Caki2 (cell line): ENCODE measurements around the gene ITIH6. TPM values are rescaled to one million over a fixed set of nuclear protein-coding genes. Genes with fewer than 3 reads are reported as not detected.
A peak's percentile ranks its signal among the peaks of the same experiment; 100 is the strongest.
"Not testable (repeated sequence)": the region's sequence is repeated elsewhere in the genome, so short reads cannot be mapped to it uniquely, and the experiment has no call there.

Experiments used
- DNase-seq: peaks from one replicate; pipeline ENCODE4 v3.0.0-alpha.2; 2015; ENCODE audit warnings: low read depth
- in situ Hi-C: cut with HindIII; loops from 2 replicates; pipeline ENCODE4 v1.10.0; 2016; ENCODE audit warnings: low sequenced_read_pairs, low pct_unique_long_range_greater_than_20kb, mixed read lengths
- total RNA-seq: library from RNA; depleted of rRNA; stranded (reverse); fragments of >200 nt; shearing (Covaris generic); gene quantifications from 2 replicates; pipeline ENCODE4 v1.2.3, GENCODE V29; 2014; ENCODE audit warnings: low replicate concordance

ITIH6 gene
- total RNA-seq, 1 experiment from 2014 or later = not detected

DNA sequence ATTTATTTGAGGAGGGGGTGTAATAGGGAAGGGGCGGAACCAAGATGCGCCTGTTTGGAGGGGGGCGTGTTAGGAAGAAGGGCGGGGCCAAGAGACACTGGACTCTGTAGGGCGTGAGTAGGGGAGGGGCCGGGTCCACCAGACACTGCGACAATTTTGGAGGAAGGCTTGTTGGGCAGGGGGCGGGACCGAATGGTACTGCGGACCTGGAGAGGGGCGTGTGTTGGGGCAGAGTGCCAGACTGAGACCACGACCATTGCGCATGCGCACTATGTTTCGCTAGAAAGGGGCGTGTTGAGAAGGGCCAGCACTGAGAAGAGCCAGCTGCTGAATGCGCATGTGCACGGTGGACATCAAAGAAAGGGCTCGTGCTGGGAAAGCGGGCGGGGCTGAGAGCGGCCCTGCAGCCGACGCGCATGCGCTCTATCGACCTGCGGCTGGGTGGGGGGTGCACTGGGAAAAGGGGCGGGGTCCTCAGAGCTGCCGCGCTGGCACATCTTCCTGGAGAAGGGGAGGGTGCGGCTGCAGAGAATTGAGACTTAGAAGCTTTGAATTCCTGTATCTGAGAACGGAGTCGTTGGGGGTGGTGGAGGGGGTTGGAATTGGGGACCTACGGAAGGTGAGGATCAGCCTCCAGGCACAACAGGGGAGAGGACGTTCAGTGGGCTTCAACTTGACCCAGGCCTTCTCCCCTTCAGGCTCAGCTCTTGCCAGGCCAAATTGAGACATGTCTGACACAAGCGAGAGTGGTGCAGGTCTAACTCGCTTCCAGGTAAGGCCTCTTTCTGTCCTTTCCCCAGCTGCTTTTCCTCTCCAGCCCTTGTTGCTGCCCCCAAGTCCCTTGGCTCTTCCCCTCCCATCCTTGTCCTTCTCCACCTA, 10.8 kb upstream of the ITIH6 start:
- peak; percentile 94 for DNase-seq
- in situ Hi-C loops = no loop called here

DNA sequence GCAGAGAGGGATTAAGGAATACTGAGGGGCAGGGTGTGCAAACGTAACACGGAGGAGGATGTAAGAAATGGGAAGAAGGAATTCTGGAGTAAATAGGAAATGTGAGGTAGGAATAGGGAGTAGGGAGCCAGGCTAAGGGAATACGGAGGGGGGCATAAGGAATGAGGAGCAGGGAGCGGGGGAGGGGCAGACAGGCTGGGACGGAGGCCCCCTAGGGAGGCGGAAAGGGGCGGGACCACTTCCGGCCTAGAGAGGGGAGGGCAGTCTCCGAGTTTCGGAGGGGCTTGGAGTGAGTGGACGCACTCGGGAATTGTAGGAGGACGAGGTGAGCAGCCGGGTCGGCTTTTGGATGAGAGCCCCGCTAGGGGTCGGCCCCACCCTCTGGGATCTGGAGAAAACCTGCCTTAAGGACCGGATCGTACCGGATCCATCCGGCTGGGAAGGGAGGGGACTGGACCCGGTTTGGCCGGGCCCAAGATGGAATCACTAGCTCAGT, 10.1 kb upstream of the ITIH6 start:
- no peak for DNase-seq
- in situ Hi-C loops = no loop called here

DNA sequence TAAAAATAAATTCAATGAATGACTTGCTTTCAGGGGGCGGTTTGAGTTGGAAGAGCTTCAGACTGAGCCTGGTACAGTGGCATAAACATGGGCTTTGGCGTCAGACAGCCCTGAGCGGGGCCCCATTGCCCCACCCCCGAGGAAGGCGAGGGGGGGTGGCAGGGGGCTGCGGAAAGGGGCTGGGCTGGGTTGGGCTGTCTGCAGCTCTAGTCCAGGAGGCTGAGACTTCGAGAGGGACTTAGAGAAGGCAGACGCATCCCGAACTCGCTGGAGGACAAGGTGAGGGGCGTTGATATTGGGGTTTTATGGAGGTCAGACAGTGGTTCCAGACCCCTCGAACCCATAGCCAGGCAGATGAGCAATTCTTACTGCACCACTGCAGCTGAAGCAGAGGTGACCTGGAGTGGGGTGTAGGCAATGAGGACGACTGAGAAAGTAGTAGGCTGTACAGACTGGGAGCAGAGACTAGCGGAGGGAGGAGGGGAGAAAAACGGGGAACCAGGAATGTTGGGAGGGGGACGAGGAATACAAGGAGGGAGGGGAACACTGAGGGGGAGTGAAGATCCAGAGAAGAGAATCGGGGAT, 9.6 kb upstream of the ITIH6 start, which contains the start of gene MAGED2:
Gene MAGED2, plus strand, starts transcription at position 222 of the 585 bp plus-strand sequence. CDS start 1,587 bp downstream, outside the sequence.
- in situ Hi-C loops = no loop called here
- DNase-seq = peak; percentile 6

DNA sequence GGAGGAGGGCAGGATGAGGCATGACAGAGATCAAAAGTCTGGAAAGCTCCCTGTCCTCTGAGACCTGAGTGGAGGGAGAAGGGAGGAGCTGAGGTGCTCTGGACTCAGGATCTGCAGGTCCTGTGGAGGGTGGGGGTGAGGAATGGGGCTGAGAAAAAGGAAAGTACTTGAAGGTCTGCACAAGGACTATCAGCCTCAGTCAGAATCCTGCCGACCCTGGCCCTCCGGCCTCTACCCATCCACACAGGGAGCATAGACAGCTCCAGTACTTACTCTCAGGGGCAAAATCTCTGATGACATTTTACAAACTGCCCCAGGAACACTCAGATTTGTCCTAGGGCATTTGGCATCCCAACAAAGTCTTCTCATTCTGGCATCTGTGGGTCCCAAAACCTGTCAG, 991 bp upstream of the ITIH6 start:
- DNase-seq = no peak
- in situ Hi-C loops = no loop called here

DNA sequence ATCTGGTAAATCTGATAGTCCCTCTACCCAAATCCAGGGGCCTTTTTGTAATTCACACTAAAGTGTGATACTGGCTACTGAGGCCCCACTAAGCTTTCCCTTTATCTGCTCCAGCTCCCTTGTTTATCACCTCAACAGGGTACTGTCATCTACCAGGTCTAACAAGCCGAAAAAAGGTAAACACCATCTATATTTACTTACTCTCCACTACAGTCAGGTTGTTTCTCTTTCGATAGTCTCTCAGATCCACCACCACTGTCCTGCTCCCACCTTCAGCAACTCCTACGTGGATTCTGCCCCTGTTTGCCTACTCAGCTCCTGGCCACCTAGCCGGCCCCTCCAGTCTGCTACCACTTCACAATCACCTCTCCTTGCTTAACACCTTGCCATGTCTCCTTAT, 3.3 kb downstream of the ITIH6 start:
- no peak for DNase-seq
- in situ Hi-C loops = no loop called here

DNA sequence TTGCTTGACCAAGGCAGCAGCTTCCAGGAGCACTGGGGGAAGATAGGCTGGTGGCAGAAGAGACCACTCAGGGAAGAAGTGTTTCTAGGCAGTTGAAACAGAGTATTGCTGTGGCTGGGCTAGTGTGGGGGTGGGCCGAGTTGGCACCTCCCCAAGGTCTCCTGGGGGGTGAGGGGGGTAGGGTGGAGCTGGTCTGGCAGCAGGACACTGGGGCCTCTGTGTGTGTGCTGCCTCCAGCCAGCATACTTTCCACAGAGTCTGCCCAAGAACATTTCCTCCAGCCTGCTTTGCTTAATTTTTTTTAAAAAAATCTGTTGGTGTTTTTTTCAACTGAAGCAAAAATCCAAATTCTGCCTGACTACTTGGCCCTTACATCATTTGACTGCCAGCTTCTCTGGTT, 4.0 kb downstream of the ITIH6 start:
- DNase-seq = no peak
- in situ Hi-C loops = no loop called here

DNA sequence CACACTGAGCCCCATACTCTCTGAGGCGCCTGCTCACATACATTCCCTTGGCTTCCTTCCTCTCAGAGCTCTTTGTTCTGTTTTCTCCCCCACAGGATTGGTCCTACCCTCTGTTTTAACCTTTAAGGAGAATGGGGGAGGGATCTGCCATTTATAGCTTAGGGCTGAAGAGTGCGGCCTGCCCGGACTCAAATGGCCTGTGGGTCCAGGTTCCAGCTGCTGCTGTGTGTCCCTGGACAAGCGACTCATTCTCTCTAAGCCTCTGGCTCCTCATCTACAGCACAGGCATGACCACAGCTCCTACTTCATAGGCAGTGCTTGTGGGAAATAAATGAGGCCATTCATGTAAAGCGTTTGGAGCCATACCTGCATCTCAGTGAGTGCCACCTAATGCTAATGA, 8.7 kb downstream of the ITIH6 start:
- in situ Hi-C loops, DNase-seq: not testable (repeated sequence)

DNA sequence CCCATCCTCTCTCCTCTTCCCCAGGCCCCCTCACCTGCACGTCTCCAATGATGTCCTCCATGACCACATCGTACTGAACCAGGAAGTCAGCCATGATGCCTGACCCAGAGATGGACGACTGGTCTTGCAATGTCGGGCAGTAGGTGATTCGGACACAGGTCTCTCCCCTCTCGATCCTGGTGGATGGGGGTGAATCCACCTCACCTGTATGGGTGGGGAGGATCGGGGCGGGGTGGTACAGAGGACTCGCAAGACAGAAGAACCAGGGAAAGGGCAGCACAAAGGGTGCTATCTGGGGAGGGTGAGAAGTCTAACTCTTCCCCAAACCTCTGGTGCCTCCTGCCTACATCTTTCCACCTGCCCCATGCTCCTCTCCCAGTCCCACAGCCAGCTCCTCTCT, 9.6 kb downstream of the ITIH6 start:
- in situ Hi-C loops = no loop called here
- DNase-seq = no peak

DNA sequence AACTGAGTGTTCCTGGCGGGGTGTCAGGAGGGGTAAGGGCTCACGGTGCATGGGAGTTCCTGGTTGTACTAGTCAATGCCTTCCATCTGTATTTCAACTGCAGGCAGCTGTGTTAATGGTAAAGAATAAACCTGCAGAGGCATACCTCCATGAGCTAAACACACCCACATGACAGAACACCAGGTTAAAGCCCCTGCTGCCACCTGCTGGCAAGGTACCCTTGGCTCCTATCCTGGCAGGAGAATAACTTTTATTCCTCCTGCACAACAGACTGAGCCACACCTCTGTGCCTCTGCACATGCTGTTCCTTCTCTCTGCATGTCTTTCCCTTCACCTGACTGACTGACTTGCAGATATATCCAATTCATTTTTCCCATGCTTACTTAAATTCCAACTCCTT, 11.1 kb downstream of the ITIH6 start:
- DNase-seq = no peak
- in situ Hi-C loops = no loop called here

DNA sequence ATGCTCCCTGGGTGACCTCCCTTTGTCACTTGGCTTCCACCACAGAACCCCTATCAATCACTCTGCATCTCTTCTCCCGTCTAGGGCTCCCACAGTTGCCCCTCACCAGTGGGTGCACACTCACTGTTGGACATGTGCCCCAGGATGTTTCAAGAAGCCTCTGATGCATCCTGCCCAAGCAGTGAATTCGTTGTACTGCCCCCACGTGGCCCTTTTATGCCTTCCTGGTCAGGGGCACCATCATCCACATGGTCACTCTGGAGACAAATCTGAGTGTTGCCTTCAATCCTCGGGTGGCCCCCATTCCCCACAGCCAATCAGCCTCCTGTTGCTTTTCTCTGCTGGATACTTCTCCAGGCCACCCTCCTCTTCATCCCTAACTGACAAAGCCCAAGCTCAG, 12.2 kb downstream of the ITIH6 start:
- in situ Hi-C loops = no loop called here
- no peak for DNase-seq

DNA sequence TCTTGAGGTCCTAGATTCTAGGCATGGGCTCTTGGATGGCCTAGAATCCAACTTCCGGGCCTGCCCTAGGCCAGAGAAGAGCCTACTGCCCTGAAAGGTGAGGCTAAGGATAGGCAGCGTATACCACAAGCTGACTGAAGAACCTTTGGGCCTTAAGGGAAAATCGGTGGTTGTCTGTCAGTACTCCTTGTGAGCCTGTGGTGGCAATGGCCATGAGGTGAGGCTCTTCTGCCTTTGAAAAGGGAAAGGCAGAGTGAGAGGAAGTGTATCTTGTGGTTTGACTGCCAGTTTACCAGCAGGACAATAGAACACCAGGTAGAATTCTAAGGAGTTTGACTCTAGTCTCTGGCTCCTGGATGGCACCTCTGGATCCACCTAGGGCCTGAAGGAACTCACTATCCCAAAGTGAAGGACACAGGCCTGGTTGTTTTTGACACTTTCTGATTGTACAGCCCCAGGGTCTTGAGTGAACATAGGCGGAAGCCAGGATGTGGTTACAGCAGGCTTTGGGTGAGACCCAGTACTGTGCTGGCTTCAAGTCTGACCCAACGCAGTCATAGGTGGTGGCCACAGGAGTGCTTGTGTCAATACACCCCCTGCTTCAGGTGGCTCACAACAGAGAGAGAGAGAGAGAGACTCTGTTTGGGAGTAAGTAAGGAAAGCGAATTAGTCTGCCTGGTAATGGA, 20.9 kb downstream of the ITIH6 start:
- in situ Hi-C loops = no loop called here
- no peak for DNase-seq

DNA sequence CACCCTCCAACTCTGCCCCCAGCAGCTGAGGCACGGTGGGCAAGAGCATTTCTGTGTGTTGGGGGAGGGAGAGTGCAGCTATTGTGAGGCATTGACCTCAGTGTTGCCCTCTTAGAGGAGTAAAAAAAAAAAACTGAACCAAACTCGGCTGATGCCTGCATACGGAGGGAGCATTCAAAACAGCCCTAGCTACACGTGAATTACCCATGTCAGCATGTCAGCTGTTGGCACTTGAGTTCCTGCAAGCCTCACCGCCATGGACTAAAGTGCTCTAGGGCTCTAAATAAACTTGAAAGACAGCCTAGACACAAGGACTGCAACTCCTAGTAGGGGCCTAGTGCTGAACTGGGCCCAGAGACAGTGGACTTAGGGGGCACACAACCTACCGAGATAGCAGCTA, 22.0 kb downstream of the ITIH6 start:
- DNase-seq = no peak
- in situ Hi-C loops = no loop called here

DNA sequence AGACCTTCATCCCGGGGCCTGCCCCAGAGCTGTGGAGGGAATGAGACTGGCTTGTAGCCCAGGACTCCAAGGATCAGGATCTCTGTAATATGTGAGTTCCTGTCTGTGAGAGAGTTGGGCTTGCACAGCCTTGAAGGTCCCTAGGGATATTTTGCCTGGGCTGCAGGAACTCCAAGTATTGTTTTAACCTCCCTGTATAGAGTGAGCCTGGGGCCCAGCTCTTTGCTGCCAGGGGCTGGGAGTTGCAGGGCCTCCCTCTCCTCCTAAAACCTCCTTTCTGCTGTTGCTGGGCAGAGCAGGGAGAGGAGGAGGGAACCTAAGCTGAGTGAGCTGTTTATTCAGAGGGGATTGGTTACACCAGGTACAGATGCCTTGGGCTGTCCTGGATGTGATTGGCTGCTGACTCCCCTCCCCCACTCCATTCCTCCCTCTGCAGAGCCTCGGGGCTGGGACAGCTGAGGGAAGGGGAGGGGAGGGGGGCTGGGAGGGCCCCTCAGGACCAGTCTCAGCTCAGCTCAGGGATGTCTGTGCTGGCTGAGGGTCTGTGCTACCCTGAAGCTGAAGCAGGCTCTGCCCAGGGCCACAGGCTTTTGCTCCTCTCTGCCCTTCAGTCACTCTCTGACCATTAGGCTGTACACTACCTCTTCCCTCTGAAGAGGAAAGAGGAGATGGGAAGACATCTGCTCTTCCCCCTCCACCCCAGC, 23.5 kb downstream of the ITIH6 start:
- DNase-seq, in situ Hi-C loops: not testable (repeated sequence)

DNA sequence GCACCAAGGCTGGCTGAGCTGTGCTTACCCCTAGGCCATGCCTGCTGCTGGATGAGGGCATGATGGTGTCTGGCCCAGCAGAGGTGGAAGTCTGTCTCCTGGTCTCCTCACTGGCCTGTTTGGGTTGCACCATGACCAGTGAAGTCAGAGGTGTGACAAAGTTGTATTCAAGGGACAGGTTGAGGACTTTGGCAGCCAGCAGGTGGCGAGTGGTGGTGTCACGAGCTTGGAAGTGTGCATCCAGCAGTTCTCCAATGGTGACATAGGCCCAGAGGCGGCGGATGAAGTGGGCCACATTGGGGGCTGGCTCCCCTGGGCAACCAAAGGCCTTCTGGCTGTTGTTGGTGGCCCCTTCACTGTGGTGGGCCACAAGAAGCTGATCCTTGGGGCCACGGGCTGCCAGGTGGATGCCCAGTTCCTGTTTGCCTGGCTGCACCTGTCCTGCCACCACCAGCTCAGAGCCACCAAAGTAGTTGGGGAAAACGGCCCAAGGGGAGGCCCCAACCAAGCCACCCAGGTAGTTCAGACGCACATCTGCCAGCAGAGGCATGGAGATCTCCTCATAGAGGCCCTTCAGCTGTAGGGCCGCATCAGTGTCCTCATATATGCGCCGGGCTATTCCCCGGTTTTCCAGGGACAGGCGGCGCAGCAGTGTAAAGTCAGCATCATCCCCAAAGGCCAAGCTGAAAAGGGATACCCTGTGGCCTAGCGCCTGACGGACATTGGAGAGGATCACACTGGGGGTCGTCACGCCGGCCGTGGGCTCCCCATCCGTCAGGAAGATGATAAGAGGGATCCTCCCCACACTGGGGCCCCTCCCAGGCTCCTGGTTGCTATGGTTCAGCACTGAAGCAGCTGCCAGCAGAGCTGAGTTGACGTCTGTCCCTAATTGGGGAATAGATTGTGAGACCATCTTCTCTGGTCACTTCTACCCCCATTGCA, 39.7 kb downstream of the ITIH6 start:
- DNase-seq = no peak
- in situ Hi-C loops = no loop called here

DNA sequence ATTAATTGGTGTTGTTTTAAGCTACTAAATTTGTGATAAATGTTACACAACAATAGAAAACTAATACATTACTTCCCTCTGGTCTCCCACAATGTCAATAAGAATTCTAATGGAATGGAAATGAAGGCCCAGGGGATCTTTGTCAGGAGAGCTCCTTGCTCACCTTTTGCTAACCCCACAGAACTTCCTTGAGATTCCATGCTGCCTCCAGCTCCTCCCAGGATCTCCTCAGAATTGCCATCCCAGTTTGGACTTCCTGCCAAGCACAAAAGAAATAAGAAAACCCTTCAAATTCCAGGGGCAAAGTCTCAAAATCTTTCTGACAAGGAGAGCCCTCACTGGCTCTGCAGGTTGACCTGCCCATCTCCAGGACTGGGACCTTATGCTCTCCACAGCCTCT, 43.2 kb downstream of the ITIH6 start:
- in situ Hi-C loops = no loop called here
- DNase-seq = no peak

DNA sequence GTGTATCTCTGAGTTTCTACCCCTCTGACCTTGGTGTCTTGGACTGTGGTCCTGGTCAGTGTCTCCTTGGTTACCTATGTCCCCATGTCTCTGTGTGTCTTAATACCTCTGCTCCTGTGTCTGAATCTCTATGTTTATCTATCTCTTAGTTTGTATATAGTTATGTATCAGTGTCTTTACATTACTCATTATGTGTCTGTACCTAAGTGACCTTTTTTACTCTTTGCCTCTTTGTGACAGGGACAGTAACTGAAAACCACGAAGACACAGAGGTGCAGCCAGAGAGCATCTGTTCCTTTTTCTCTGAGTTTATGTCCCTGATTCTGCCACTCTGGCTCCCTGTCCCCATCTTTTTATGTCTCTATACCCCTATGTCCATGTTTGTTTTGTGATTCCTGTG, 49.4 kb downstream of the ITIH6 start:
- in situ Hi-C loops = no loop called here
- DNase-seq = no peak

DNA sequence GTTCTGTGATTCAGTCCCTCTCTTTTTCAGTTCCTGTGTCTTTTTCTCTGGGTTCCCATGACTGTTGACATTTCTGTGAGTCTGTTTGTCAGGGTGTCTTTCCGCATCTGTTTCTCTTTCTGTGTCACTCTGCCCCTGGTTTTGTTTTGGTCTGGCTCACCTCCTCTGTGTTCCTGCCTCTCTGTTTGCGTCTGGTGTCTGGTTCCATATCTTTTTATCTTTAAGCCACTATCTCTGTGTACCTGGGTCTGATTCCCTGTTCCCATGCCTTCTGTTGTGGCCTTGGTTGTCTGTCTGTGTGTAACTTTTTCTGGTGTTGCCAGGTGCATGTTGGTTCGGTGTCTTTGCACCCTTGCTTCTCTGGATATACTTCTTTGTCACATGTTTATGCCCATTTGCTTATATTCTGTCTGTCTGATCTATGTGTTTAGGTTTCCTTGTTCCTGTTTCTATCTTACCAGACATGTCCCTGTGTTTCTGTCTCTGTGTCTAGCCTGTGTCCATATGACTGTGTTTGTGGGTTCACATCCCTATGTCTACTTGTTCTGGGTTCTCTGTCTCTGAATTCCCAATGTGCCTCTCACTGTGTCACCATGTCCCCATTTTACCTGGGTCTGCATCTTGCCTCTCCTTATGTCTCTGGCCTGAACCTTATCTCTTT, 50.2 kb downstream of the ITIH6 start:
- in situ Hi-C loops = no loop called here
- no peak for DNase-seq
